Glomerular visceral epithelial cell (primary cell): ENCODE data around the gene ATP6V0C.
"Not testable (repeated sequence)": the region's sequence is repeated elsewhere in the genome, so short reads cannot be mapped to it uniquely, and the experiment has no call there.

ENCODE experiments used
- DNase-seq: peaks from one replicate; pipeline ENCODE4 v3.0.0-alpha.2; 2016; ENCODE audit errors: extremely low spot score

The ATP6V0C gene

DNA sequence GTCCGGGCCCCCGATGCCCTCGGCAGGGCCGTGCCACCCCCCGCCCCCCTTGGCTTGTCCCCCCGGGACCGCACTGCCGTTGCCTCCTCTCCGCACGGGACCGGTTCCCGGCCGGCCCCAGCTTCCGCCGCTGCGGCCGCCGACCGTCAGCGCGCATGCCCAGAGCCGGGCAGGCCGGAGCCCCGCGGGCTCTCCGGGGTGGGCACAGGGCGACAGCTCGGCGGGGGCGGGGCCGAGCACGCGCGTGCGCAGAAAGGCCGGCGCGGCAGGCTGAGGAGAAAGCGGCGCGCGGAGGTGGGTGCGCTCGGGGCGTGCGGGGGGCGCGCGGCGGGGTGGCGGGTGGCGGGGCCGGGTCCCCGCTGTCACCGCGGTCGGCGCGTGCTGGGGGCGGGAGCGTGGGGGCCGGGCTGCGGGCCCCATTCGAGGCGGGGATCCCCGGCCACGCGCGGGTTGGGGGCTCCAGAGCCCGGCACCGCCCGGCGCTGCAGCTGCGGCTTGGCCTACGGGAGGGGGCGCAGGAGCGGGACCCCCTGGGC lies 38.8 kb upstream of the ATP6V0C start, which contains the start of gene TBC1D24:
TBC1D24 (plus strand) TSS at position 251 of the 536 bp plus-strand sequence. CDS start 21,022 bp downstream, outside the sequence.
- DNase-seq, result peak; percentile 86

DNA sequence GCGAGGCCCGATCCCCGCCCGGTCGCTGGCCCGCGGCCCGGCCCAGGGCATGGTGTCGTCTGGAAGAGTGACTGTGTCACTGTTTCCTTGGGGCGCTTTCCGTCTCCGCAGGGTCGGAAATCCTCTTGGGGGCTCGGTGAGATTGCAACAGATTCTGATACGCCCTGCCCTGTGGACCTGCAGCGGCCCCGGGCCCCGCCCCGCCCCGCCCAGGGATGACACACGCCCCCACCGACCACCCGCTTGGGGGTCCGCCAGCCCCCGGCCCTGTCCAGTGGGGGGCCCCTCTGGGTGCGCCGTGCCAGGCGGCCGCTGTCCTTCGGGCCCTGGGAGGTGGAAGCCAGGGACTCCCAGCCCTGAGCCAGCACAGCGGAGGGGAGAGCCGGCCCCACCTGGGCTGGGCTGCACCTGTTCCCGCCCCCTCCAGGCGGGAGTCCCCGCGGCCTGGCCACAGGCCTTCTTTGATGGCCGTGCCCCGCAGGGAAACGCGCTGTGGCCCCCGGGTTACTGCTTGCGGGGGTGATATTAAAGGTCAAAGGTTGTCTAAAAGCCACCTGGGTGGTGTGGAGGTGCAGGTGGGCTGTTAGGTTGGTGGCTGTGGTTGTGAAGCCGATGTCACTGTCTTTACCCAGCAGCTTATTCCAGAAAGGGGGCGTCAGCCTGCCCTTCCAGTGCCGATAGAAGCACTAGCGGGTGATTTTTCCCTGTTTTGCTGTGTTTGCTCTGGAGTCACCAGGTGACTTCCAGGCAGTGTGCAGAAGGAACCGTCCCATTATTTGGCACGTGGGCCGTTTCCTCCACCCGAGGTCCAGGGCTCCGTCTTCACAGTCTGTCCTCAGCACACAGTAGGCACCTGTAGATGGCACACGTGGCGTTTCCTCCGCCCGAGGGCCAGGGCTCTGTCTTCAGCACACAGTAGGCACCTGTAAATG lies 38.1 kb upstream of the ATP6V0C start:
- no peak for DNase-seq

- no peak for DNase-seq
These were observed 37.4 kb upstream of the ATP6V0C start for GRCh38 chr16:2476345-2476720.

DNA sequence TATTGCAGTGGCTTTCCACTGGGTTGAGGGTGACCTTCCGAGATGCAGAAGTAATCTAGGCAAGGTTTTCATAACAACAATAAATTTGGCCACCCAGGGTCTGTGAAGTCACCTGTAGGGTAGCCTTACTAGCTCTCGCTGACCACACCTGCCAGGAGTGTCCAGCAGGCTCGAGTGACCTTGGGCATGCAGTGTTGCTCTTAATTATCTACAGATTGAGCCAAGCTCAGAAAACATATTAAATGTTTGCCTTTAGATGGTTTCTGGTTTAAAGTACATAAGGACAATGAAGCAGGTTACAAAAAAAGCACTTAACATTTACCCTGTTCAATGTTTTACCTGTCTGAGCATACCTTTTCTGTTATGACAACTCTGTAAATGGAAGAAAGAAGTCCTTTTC lies 37.0 kb upstream of the ATP6V0C start:
- no peak for DNase-seq

GRCh38 chr16:2477327-2477726 lies 36.4 kb upstream of the ATP6V0C start:
- DNase-seq, result no peak

DNA sequence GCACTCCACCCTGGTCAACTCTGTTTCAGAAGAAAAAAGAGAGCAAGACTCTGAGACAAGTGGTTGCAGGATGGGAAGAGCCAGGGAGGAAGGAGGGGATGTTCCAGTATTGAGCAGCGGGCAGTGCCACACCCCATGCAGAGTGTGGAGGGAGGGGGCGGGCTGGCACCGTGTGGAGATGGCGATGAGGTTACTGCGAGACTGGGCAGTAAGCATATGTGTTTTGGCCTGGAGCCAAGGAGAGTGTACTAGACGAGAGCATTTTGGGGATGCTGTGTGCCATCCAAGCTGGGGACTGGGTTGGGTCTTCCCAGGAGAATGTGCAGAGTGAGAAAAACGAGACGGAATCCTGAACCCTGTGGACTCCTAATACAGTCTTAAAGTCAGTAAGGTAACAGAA lies 35.5 kb upstream of the ATP6V0C start:
- DNase-seq, result no peak

DNA sequence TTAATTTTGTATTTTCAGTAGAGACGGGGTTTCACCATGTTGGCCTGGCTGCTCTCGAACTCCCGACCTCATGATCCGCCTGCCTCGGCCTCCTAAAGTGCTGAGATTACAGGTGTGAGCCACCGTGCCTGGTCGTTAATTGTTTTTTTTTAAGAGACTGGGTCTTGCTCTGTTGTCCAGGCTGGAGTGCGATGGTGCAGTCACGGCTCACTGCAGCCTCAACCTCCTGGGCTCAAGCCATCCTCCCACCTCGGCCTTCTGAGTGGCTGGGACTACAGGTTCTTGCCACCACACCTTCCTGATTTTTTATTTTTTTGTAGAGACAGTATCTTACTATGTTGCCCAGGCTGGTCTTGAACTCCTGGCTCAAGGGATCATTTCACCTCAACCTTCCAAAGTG lies 33.8 kb upstream of the ATP6V0C start:
- not testable (repeated sequence) for DNase-seq

GRCh38 chr16:2480948-2481347 lies 32.8 kb upstream of the ATP6V0C start:
- no peak for DNase-seq

DNA sequence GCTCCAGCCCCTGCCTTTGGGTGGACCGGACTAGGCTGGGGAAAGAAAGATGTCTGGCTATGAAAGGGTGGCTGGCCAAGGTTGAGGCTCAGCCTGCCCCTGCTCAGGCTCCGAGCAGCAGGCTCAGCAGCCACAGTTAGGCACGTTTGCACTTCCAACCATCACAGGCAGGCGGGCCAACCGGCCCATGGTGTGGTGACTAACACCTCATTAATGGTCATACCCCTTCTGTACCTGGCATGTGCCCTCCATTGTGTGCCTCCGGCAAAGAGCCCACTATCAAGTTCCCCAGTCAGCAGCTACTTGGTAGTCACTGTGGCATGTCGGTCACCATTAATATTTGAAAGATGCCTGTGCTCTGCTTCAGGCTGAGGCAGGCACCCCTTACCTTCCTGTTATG lies 32.1 kb upstream of the ATP6V0C start:
- no peak for DNase-seq

DNA sequence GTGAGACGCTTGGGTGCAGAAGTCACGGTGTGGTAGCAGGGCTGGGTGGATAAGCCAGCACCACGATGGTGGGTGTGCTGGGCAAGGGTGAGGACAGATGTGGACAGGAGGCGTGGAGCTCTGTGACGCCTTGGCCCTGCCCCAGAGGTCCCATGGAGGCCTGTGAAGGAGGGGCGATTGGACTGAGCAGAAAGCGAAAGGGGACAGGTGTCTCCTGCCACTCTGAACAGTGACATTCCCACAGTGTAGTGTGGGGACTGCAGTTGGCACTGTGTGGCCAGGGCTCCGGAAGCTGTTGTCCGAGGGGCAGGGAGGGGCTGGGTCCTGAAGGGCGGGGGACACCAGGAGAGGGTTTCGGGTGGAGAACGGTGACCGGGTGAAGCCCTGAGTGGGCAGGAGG lies 31.5 kb upstream of the ATP6V0C start:
- no peak for DNase-seq

DNA sequence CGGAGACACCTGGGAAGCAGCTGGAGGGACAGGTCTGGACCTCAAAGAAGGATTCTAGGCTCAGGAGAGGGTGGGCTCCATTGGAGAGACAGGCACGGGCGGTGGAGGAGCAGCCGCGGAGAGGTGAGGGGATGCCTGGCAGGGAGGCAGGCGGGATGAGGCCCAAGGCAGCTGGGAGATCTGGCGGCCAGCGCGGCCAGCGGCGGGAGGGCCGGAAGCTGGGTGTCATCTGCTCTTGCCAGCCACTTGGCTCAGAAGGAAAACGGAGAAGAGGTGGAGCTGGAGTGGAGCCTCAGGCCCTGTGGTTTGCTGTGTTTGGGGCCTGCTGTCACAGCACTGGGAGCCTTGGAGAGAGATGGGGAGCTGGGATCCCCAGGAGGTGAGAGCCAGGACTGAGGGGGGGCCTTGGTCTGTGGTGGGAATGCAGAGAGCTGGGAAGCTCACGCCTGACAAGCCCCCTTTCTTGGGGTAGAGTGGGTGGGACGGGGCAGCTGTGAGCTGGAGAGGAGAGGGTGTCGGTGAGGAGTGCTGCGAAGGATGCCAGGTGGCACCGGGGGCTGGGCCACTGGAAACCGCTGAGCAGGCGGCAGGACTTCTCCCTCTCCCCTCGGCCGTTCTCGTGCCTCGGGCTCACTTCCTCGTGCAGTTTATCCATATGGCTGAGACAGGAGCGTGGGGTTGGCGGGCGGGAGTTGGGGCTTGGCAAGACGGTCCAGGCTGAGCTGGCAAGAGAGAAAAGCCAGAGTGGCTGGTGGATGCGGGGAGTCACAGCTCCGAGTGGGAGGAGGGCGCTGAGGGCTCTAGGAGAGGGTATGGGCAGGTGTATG lies 30.8 kb upstream of the ATP6V0C start:
- no peak for DNase-seq

DNA sequence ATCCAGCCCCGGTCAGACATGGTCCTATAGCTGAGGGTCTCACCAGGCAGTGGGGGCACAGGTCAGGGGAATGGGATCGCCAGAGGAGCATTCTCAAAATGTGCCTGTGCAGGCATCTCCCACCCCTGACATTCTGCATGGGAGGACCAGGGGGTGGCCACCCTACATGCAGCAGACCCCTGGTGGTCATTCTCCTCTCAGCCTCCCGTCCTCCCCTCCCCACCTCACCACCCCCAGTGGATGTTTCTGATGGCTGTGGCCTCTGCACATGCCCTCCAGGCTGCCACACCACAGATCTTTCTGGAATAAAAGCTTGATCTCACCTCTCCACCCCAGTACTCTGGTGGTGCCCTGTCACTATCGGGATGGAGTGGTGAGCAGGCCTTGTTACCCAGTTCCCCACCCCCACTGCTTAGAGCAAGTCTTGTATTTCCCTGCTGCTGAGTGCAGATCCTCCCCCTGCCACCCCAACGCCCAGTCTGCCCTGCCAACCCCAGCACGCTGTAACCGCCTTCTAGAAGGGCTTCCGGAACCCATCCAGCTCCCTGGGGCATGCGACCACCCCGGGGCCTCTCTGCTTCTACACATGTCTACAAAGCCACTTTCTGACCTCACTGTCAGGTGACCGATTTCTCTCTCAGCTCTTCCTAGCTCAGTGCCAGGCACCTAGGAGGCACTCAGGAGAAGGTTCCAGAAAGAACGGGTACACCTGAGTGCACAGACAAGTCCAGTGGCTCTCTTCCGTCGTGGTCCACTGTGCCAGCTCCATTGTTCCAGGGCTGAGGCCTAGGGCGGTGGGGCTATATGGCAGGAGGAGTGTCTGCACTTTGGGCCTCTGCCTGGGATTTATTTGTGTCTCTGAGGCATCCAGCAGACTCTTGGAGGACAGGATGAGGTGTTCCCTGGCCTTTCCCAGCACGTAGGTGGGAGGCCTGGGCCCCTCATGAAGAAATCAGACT lies 29.5 kb upstream of the ATP6V0C start:
- DNase-seq, result no peak

GRCh38 chr16:2484898-2485508 lies 28.7 kb upstream of the ATP6V0C start:
- DNase-seq, result no peak

DNA sequence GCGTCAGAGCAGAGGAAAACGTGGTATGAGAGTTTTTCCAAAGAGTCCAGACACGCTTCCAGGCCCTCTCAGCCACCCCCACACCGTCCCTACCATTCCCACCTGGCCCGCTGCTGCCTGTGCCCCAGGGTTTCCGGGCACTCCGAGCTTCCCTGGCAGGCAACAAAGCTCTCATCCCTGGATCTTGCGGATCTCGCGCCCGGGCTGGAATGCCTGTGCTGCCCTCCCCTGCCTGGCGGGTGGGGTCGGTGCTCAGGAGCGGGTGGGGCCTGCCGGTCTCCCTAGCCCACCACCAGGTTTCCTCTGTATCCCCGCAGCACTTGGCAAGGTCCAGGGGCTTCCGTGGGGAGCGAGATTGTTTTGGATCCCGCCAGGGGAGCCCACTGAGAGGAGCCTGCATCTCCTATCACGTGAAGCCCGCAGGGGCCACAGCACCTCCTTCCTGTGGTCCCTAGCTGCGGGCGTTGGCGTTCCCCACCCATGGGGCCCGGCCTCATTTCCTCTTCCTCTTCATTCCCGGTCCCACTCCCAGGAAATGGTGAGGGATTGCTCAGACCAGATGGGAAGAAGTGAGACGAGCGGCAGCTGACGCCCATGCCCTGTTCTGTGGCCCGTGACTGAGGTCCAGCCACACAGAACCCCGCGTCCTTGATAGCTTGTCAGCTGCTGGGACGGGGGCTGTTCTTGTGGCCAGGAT lies 27.8 kb upstream of the ATP6V0C start:
- no peak for DNase-seq

- peak; percentile 56 for DNase-seq
These were observed 26.9 kb upstream of the ATP6V0C start for GRCh38 chr16:2486645-2487516.

DNA sequence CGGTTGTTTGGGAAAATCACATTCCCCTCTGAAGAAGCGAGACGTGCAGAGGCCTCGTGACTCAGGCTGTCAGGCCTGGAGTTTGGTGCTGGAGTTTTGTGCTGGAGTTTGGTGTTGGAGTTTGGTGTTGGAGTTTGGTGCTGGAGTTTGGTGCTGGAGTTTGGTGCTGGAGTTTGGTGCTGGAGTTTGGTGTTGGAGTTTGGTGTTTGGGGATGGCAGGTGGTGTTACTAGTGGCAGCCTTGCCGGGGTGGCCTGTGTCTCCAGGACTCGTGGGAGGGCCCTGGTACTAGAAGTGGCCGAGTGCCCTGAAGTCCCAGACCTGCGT lies 26.3 kb upstream of the ATP6V0C start:
- no peak for DNase-seq

DNA sequence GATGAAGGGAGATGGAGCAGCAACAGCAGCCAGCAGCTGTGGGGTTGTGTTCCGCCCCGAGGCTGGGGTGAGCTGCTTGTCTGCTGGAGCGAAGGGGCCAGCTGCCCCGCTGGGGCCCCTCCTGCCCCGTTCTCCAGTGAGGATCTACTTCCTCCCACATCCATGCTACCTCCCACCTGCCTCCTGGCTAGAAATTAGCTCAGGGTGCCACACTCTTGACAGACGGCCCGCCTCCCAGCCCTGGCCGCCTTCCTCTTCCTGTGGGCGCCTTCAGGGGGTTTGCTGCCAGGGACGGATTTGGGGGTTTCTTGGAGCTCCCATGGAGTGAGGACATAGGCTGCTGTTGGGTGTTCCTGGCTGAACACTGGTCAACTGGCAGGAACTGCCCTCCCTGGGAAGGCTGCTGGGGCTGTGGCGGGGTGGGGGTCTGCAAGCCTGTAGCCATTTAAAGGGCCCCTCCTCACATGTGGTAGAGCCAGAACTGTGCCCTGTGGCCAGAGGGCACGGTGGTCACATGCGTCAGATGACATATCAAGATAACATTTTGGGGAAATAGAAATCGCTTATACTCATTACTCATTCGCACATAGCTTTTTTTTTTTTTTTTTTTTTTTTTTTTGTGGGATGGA lies 25.7 kb upstream of the ATP6V0C start:
- no peak for DNase-seq

DNA sequence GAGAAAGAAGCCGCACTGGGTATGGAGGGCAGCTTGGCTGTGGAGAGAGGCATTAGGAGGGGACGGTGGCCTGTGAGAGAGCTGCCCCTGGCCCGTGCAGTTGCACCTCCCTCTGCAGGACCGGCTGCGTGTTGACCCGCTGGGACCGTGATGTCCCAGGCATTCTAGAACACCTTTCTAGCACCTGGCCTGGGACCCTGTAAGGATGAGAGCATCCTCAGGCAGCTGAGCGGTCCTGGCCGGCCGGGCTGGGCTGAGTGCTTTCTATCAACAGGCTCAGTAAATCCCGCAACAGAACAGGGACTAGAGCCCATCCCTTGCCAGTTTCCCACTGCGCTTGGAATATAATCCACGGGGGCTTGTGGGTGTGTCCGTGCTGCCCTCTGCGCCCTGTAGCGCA lies 24.2 kb upstream of the ATP6V0C start:
- DNase-seq, result no peak
